ENCODE data around the gene MEIS1. TPM values are rescaled to one million over a fixed set of nuclear protein-coding genes. Genes with fewer than 3 reads are reported as not detected.
A peak's percentile ranks its signal among the peaks of the same experiment; 100 is the strongest.

The MEIS1 gene
- total RNA-seq, 6 experiments from 2014 or later: 3.1 to 8.8 (median 4.2) TPM

- peak in 2 of 3 donors; percentile 20 to 54 for DNase-seq
- ATAC-seq: peak; percentile 53 to 71 (median 60)
- Histone ChIP-seq H3K36me3 (no peaks in the 10 kb centered on the region), H3K4me3 (peak overlapping the region; percentile 30 to 60 (median 32)), H3K27ac (peak overlapping the region in 1 of 3 donors; percentile 9), H3K9me3 (no peaks in the 10 kb centered on the region), H3K27me3 (peaks cover 5 to 47% of the 10 kb centered on the region in 2 donors), H3K4me1 (peaks cover 0 to 24% (median 9%) of the 10 kb centered on the region in 4 donors)
- intact Hi-C loops (cut with DNase I): loop anchor here in 1 of 2 donors (5.0 kb wide), 1 partner anchor 144 kb away; no protein-coding TSS in a partner anchor
- WGBS (ENCODE audit: insufficient coverage, low coverage, low lambda C conversion rate, missing lambda C conversion rate): 3% methylated on average over 20 of the region's 37 CpGs
- TF ChIP-seq, protein P1, sequence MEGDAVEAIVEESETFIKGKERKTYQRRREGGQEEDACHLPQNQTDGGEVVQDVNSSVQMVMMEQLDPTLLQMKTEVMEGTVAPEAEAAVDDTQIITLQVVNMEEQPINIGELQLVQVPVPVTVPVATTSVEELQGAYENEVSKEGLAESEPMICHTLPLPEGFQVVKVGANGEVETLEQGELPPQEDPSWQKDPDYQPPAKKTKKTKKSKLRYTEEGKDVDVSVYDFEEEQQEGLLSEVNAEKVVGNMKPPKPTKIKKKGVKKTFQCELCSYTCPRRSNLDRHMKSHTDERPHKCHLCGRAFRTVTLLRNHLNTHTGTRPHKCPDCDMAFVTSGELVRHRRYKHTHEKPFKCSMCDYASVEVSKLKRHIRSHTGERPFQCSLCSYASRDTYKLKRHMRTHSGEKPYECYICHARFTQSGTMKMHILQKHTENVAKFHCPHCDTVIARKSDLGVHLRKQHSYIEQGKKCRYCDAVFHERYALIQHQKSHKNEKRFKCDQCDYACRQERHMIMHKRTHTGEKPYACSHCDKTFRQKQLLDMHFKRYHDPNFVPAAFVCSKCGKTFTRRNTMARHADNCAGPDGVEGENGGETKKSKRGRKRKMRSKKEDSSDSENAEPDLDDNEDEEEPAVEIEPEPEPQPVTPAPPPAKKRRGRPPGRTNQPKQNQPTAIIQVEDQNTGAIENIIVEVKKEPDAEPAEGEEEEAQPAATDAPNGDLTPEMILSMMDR (IDR thresholded peaks at IDR 0.05): no peak
- no peak for TF ChIP-seq POLR2A (IDR thresholded peaks at IDR 0.05)
Observed at GRCh38 chr2:66576561-66577320, 141.8 kb downstream of the MEIS1 start.

DNA sequence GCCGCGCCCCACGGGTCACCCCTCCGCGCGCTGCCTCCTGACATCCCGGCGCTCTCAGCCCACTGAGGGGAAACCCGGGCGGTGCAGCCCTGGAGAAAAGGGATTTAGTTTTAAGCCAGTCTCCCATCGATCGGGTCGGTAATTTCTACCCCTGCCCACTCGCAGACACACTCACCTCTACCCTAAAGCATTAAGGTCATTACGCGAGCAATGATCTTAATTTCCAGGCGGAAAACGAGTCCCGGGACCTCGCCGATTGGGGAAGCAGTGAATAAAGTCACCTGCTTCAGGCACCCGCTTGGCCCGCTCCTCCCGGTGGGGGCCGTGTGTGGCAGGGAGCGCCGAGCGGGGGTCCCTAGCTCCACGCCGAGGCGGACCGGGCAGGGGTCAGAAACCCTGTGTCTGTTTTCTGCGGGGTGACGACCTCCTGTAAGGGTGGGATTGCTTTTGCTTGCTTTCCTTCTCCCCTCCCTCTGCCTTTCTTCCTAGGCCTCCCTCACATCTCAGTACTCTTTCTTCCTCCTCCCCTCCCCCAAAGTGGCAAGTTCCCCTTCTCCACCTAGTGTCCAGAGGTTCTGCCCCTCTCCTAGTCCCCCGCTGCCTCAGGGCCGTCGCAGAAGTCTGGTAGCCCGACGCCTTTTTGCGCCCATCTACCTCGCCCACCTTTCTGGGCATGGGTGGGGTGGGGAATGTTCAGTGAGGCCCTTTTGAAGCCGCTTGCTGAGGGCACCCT, 142.6 kb downstream of the MEIS1 start:
- intact Hi-C loops (cut with DNase I): loop anchor here in 1 of 2 donors (5.0 kb wide), 1 partner anchor 145 kb away; no protein-coding TSS in a partner anchor
- H3K9me3 ChIP-seq: no peaks in the 10 kb centered on the region
- H3K36me3 ChIP-seq: no peaks in the 10 kb centered on the region
- H3K4me1 ChIP-seq: peaks cover 0 to 24% (median 9%) of the 10 kb centered on the region in 4 donors
- TF ChIP-seq, protein P1 (IDR thresholded peaks at IDR 0.05): no peak
- TF ChIP-seq POLR2A (IDR thresholded peaks at IDR 0.05): no peak
- WGBS (ENCODE audit: insufficient coverage, low coverage, low lambda C conversion rate, missing lambda C conversion rate): 6% methylated on average over 32 of the region's 42 CpGs
- ATAC-seq (peak; percentile 7 to 31 (median 19)), DNase-seq (no peak)
- no peak overlapping the region for H3K27ac ChIP-seq
- H3K4me3 ChIP-seq: peak overlapping the region; percentile 30 to 60 (median 32)
- H3K27me3 ChIP-seq: peaks cover 11 to 53% of the 10 kb centered on the region in 2 donors

- H3K36me3 ChIP-seq: no peaks in the 10 kb centered on the region
- intact Hi-C loops (cut with DNase I): loop anchor here in 1 of 2 donors (5.0 kb wide), 1 partner anchor 146 kb away; no protein-coding TSS in a partner anchor
- WGBS (ENCODE audit: insufficient coverage, low coverage, low lambda C conversion rate, missing lambda C conversion rate): 6% methylated on average over 15 of the region's 27 CpGs
- H3K27ac ChIP-seq: no peak overlapping the region
- no peak for DNase-seq
- H3K4me3 ChIP-seq: no peak overlapping the region
- H3K4me1 ChIP-seq: peaks cover 0 to 24% (median 9%) of the 10 kb centered on the region in 4 donors
- peaks cover 17 to 56% of the 10 kb centered on the region in 2 donors for H3K27me3 ChIP-seq
- no peak for ATAC-seq
- TF ChIP-seq, protein P1 (IDR thresholded peaks at IDR 0.05): no peak
- TF ChIP-seq POLR2A (IDR thresholded peaks at IDR 0.05): no peak
- no peaks in the 10 kb centered on the region for H3K9me3 ChIP-seq
Observed at GRCh38 chr2:66578054-66578686, 143.2 kb downstream of the MEIS1 start.

- TF ChIP-seq, protein P1 (IDR thresholded peaks at IDR 0.05): no peak
- no peak for TF ChIP-seq POLR2A (IDR thresholded peaks at IDR 0.05)
- intact Hi-C loops (cut with DNase I): loop anchor here in 1 of 2 donors (5.0 kb wide), 1 partner anchor 146 kb away; no protein-coding TSS in a partner anchor
- Histone ChIP-seq H3K4me1 (peaks cover 0 to 24% (median 9%) of the 10 kb centered on the region in 4 donors), H3K36me3 (no peaks in the 10 kb centered on the region), H3K4me3 (no peak overlapping the region), H3K9me3 (no peaks in the 10 kb centered on the region), H3K27ac (no peak overlapping the region), H3K27me3 (peaks cover 18 to 59% of the 10 kb centered on the region in 2 donors)
- no peak for DNase-seq
- no peak for ATAC-seq
- WGBS (ENCODE audit: insufficient coverage, low coverage, low lambda C conversion rate, missing lambda C conversion rate): 10% methylated on average over 10 of the region's 10 CpGs
Observed at GRCh38 chr2:66578687-66579106, 143.8 kb downstream of the MEIS1 start.
